Right renal pelvis (tissue), 4 donors: ENCODE measurements around the gene ACSL3. TPM values are rescaled to one million over a fixed set of nuclear protein-coding genes. Genes with fewer than 3 reads are reported as not detected.
"Not testable (repeated sequence)": the region's sequence is repeated elsewhere in the genome, so short reads cannot be mapped to it uniquely, and the experiment has no call there.

Experiments used
- DNase-seq, 4 donors: peaks; one replicate each; pipeline ENCODE4 v3.0.0-alpha.2; 2013; ENCODE audit warnings: low read depth in 4 of 4, low spot score in 3 of 4, missing footprints in 1 of 4
- polyA plus RNA-seq, 4 donors: library from polyadenylated mRNA; unstranded; fragments of 120-200 nt; gene quantifications; one replicate each; pipeline ENCODE4 v1.2.1, GENCODE V29; 2013; ENCODE audit not compliant: insufficient read length in 4 of 4

The ACSL3 gene
- 10 to 100 TPM; 64.4 to 76.3 (median 72.5) TPM for polyA plus RNA-seq

DNA sequence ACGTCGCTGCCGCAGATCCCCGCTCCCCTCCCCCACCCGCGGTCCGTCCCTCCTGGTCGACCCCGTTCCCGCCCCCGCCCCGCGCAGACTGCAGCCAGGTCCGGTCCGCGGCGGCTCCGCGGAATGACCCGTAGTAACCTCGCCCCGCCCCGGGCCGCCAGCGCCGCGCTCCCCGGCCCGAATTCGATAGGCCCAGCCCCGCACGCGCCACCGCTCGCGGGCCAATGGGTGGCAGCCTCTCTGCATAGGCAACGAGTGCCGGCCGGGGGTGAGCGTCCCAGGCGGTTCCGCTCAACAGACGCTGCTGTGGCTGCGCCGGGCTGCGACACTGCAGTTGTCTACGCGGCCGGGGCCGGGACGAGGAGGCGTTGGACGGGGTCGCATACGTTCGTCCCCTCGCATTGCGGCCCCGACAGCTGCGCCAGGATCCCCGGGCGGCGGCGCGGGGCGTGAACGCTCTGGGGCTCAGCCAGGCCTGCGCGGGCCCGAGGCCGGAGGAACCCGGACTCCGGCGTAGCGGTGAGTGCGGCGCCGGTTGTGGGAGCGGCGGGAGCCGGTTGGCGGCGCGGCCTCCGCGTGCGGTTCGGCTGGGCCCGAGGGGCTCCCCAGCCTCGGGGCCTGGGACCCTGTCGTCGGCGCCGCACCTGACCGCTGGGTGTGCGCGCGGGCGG, at the start of gene ACSL3:
ACSL3 (plus strand) TSS at position 297 of the 671 bp plus-strand sequence. CDS start 47,737 bp downstream, outside the sequence.
- peak; percentile 87 to 90 (median 88) for DNase-seq

DNA sequence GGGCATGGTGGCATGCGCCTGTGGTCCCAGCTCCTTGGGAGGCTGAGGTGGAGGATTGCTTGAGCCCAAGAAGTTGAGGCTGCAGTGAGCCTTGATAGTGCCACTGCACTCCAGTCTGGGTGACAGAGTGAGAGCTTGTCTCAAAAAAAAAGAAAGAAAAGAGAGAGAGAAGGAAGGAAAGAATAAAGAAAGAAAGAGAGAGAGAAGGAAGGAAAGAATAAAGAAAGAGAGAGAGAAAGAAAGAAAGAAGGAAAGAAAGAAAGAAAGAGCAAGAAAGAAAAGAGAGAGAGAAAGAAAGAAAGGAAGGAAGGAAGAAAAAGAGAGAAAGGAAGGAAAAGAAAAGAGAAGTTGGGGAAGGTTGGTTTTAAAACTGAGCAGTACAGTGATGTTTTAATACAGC, 49.0 kb upstream of the ACSL3 start:
- no peak for DNase-seq

DNA sequence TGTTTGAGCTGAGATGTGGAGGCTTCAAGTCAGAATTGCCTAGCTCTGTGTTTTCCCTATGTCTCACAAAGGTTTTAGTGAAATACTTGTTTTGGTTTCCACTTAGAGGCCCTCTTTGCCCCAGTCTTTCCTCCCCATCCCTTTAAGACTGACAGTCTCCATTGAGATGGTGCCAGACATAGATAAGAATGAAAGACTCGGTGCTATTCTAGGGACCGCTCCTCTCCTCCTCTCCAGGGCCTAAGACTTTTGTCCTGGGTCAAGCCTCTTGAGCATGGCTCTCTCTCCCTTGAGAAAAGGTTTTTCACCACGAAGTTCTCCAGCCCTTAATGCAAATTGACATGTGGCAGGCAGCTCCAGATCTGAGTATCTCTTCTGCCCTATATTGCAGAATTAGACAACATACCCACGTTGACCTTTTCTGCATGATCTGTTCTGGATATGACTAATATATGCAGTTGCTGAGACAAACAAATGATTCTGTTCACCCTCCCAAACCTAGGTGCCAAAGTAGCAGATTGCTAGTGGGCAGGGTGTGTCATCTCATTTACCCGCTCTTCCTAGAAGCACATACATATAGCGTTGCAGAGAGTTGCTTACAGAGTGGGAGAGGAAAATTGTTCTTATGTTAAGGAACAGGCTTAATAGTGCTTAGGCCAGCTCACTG, 47.5 kb upstream of the ACSL3 start:
- DNase-seq: no peak

DNA sequence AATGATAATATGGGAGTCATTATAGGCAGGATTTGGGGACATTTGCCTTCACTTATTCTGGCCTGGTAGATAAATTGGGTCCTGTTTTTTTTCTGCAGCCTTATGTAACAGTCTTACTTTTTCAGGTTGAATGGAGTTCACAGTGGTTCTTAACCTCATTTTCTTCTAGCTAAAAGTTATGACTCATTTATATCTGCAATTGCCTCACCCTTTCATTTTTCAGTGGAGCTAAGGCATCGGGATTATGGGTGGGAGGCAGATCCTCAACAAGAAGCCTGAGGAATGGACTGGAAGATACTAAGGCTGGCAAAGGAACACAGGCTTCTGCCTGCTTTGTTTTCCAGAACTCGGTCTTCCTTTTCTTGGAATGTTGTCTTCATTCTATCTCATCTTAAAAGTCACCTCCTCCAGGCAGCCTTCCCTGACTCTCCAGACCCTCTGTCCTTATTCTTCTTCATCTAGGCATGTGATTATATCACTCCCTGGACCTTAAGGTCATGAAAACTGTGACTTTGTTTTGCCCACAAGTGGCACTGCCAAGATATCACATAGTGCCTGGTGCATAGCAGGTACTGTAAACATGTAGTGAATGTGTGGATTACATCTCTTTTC, 41.0 kb upstream of the ACSL3 start:
- no peak for DNase-seq

DNA sequence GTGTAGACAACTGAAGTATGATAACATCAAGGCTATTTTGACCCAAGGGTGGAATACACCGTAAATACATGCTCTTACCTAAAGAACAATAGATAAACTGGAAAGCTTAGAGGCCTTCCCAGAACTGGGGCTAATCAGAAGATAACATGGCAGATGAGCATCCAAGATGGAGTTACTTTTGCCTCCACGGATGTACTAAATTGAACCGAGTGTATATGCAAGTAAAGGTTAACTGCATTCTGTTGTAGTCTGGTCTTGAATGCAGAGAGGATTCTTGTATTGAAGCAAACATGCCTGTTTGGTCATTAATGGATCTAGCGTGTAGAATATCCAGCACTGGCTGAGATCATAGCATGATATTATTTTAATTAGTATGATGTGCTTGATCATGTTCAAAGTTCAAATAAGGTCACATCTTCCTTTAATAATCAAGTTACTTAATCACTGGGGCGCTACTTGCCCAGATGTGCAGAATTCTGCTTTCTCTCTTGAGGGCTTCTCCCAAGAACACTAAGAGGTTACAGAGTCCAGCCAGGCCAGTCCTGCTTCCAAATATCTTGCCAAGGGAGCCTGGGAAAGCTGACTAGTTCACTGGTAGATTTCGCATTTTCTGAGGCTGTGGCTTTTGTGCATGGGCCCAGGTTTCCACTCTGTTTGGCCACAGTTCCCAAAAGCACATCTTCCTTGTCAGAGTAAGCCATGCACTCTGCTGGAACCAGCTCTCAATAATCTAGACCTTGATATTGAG, 37.5 kb upstream of the ACSL3 start:
- no peak for DNase-seq

DNA sequence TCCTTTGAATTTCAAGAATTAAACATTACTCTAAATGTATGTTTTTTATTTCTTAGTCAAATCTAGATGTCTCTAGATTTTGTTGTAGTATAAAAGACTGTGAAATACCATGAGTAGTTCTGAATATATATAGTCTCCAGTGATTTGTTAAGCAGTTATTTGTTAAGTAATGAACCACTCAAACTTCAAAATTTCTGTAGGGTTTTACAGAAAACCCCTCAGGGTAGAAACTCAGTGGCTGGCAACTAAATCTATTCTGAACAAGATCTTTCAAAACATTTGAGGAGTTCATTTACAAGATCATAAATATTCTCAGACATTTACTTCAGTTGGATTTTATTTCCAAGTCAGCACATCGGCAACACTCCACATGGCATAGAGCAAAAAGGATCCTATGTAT, 35.8 kb upstream of the ACSL3 start:
- DNase-seq: no peak

DNA sequence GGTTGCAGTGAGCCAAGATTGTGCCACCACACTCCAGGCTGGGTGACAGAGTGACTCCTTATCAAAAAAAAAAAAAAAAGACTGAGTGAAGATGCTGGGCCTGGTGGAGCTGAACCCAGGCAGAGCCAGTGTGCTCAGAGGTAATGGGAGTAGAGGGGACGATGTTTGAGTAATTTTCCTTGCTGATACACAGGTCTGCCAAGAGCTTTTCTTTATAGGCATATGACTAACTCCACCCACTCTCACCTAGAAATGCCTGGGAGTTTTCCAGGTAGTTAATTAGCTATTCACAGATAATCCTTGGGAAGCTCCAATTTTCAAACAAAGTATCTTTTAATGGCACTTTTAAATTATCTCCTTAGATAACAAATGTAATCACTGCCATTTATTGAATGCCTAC, 33.4 kb upstream of the ACSL3 start:
- no peak for DNase-seq

DNA sequence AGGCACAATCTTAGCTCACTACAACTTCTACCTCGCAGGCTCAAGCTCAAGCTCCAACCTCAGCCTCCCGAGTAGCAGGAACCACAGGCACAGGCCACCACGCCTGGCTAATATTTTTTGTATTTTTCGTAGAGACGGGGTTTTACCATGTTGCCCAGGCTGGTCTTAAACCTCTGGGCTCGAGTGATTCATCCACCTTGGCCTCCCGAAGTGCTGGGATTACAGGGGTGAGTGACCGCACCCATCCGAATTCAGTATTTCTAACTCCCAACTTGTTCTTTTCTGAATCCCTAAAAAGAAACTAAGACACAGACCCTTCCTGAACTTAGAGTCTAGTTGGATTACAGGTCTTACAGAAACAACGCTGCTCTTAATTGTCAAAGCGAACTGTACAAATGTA, 32.3 kb upstream of the ACSL3 start:
- DNase-seq: no peak

DNA sequence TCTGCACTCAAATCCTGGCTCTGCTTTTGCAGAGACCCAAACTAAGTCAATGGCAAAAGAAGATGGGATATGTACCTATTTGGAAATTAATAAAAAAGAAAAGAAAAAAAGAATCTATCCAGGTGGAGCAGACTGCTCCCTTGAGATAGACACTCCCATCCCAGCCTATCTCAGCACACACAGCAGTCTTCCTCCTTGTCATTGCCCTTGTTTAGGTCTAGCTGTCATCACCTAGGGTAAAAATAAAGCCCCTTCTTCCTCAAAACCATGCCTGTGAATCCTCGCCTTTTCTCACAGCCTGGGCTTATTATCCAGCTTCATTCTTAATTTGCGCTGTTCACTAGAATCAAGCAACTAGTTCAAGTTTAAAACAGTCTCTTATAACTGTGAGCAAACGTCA, 30.7 kb upstream of the ACSL3 start:
- no peak for DNase-seq

DNA sequence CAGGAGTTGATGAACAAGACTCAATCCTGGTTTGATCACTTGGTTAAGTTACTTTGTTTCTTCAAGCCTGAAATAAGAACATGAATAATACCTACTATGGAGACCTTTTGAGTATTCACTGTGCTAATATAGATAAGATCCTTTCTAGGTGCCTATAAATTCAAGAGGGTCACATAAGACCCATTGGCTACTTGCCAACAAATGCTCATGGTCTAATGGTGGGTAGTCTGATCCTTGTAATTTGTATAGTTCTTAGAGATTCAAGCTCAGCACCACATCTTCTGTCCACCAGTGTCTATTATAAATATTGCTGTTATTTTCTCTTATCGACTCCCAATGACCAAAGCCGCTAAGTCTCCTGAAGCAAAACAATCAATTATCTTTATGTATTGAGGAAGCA, 27.4 kb upstream of the ACSL3 start:
- no peak for DNase-seq

DNA sequence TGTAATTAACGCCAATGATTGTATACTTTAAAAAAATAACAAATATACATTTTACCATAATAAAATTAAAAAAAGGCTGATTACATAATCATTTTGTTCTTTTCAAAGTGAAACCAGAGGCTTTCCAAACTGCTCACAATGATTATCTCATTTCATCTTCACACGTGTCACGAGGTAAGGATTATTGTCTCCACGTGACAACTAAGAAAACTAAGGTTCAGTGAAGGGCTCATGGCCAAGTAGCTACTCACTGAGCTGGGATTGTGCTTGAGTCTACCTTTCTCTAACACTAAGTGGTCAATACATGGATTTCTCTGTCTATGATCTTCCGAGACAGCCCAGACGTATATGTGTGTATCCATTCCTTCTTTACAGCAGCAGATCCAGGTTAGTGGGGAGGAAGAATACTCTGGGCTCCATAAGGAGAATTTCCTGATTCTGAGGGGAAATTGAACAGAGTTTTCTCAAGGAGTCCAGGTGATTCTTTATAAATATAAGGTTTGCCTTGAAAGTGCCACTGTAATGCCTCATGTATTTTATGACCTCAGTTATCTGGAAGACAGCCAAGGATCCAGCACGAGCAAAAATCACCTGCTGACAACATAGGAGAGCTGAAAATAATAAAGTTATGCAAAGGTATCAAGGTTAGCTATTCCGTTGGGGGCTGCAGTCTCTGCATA, 25.6 kb upstream of the ACSL3 start:
- peak in 1 of 4 donors; percentile 14 for DNase-seq

DNA sequence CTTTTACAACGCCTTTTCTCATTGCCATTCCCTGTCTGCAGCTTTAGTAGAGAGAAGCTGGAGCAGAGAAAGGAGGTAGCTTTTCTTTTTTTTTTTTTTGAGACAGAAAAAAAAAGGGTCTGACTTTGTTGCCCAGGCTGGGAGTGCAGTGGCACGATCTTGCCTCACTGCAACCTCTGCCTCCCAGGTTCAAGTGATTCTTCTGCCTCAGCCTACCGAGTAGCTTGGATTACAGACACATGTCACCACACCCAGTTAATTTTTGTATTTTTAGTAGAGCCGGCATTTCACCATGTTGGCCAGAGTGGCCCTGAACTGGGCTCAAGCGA, 25.0 kb upstream of the ACSL3 start:
- no peak for DNase-seq

DNA sequence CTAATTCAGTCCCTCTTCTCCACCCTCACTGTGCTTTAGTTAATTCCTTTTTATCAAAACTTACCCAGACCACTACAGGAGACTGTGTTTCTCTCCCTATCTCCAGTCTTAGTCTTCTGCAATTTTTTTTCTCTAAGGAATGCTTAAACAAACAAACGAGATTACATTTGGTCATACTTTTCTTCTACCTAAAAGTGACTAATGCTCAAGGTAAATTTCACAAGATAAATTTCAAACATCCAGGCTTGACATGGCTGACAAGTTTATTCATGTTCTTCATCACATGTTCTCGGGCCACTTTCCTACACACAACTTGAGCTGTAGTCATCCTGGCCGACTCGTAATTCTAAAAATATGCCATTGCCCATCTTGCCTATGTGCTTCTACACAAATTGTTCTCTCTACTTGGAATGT, 23.2 kb upstream of the ACSL3 start:
- no peak for DNase-seq

DNA sequence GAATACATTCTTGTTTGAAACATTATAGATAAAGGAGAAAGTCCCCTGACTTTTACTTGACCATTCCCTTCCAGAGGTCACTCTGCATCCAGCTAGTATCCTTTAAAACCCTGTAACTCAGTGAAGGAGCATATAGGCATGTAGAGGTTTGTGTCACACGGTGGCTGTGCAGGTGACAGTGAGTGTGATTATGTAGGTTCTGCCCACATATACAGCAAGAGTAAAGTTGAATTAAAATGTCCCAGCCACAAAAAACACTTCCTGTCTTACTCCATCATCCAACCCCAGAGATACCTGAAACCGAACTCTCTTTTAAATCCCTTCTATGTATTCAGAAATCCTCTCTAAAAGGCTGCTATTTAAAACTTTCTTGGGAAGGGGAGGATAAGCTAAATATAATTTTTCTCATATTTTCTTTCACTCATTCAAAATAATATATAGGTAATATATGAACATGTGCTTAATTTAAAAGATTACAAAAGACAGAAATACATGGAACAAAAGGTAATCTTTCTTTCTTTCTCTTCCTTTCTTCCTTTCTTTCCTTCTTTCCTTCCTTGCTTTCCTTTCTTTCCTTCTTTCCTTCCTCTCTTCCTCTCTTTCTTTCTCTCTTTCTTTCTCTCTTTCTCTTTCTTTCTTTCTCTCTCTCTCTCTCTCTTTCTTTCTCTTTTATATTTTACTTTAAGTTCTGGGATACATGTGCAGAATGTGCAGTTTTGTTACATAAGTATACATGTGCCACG, 20.6 kb upstream of the ACSL3 start:
- DNase-seq: no peak

DNA sequence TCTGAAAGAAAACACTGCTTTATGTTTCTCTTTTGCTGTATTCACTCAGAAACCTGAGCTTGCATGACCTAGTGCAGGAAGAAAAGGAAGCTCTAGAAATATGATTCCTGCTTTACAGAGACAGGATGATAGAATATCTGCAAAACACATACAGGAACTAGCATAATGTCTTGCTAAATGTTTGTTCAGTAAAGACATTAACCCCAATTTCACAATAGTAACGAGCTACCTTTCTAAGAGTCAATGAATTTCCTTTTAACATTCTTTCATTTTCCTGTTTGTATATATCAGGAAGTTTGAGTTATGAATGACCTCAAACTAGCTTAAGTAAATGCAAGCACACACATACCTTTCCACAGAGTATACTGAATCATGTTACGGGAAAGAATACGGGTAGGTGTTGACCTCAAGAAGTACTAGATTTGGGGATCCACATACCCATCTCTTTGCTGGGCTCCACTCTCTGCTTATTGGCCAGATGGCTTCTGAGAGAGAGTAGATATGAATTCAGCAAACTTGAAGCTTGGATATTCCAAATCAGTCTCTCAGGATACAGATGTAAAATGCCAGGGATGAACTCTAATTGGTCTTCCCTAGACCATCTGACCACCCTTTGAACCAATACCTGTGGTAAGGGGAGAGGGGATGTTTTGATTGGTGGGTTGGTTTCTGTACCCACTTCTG, 18.2 kb upstream of the ACSL3 start:
- DNase-seq: no peak

DNA sequence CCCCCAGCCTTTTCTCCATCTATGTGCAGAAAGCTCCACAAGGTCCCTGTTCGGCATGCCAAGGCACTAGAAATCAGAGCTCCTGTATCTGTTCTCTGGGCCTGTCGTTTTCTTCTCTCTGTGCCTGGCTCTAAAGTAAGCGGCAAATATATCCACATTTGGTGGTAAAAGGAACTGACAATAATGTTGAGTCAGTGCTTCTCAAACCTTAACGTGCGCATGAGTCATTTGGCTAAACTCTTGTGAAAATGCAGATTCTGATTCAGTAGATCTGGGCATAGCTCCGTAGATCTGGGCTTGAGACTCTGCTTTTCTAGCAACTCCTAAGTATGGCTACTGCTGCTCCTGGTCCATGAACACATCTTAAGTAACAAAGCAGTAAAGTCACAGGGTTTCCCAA, 16.5 kb upstream of the ACSL3 start:
- no peak for DNase-seq

DNA sequence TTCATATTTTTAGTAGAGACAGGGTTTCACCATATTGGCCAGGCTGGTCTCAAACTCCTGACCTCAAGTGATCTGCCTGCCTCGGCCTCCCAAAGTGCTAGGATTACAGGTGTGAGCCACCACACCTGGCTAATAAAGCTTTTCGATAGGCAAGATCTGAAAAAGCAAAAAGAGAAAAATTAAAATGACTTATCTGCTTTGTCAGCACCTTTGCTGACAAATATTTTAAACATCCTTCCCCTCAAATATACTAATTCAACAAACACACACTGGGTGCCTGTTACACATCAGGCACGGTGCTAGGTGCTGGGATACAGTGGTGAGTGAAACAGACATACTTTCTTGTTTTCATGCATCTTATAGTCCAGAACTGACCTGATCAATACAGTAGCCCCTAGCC, 15.5 kb upstream of the ACSL3 start:
- DNase-seq: not testable (repeated sequence)

DNA sequence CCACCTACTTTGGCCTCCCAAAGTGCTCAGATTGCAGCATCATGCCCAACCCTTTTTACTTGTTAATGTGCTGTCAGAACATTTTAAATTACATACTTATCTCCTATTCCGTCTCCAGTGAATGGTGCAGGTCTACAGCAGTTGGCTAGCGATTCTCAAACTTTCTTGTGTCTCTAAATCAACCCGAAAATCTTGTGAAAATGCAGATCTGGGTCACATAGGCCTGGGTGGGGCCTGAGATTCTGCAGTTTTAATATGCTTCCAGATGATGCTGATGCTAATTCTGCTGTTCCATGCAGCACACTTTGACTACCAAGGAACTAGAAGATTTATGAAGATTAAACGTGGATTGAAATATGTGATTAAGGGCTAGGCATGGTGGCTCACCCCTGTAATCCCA, 14.8 kb upstream of the ACSL3 start:
- no peak for DNase-seq

DNA sequence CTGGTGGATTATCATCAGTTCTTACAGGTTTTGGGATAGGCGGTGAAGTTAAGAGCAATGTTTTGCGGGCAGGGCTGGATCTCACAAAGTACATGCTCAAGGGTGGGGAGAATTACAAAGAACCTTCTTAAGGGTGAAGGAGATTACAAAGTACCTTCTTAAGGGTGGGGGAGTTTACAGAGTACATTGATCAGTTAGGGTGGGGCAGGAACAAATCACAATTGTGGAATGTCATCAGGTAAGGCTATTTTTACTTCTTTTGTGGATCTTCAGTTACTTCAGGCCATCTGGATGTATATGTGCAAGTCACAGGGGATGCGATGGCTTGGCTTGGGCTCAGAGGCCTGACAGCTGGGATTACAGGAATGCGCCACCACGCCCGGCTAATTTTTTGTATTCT, 12.8 kb upstream of the ACSL3 start:
- not testable (repeated sequence) for DNase-seq

DNA sequence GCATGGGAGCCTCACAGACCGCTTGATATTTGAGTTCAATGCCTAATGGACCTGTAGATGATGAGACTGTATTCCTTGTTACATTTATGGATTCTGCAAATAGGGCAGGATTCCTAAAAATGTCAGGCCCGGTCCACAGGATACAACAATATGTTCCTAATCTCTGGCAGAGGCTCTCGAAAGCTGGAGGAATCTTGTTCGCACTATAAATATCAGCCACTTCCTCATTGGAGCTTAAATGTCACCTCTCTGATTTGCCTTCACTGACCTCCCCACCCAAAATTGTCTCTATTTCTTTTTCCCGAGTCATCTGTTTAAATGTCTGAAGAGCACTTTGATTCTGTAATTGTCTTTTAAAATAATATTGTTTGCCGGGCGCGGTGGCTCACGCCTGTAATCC, 12.0 kb upstream of the ACSL3 start:
- DNase-seq: no peak
